HepG2 (cell line): ENCODE measurements around the gene STUM.

ENCODE experiments used
- BCL6 ChIP-seq: IDR thresholded peaks from 2 replicates; pipeline ENCODE4 v1.6.1; 2016; ENCODE audit warnings: missing genetic modification reagents, missing compliant biosample characterization
- MEIS1 ChIP-seq: sonication (generic); formaldehyde crosslinking; IDR thresholded peaks from 2 replicates; pipeline ENCODE4 v1.9.0; 2021; ENCODE audit warnings: mild to moderate bottlenecking, missing genetic modification reagents, moderate library complexity, borderline replicate concordance
- NONO ChIP-seq, 2 experiments: fragments of 450-650 bp in 1 of 2; sonication (generic) in 1 of 2; formaldehyde crosslinking in 1 of 2; IDR thresholded peaks in 1 of 2; conservative IDR thresholded peaks in 1 of 2; 2 replicates each; pipeline versions ENCODE4 v1.6.1 to v1.8.0; 2017 to 2022; ENCODE audit warnings: mild to moderate bottlenecking in 1 of 2, missing genetic modification reagents in 1 of 2, moderate library complexity in 1 of 2
- NR2C2 ChIP-seq: sonication (generic); formaldehyde crosslinking; IDR thresholded peaks from 2 replicates; pipeline ENCODE4 v1.4.0; 2020; ENCODE audit warnings: missing genetic modification reagents, mild to moderate bottlenecking, moderate library complexity, borderline replicate concordance
- PCBP1 ChIP-seq: fragments of 200-400 bp; formaldehyde crosslinking; IDR thresholded peaks from 2 replicates; pipeline ENCODE4 v1.6.1; 2017; ENCODE audit warnings: mild to moderate bottlenecking, low read depth, low read length, borderline replicate concordance
- POLR2A ChIP-seq, 2 experiments: IDR thresholded peaks; 2 replicates each; pipeline ENCODE4 v1.6.1; 2011; ENCODE audit warnings: low read depth in 2 of 2, low read length in 2 of 2, mild to moderate bottlenecking in 1 of 2, moderate library complexity in 1 of 2; ENCODE audit not compliant: insufficient read depth in 1 of 2
- SALL2 ChIP-seq: sonication (generic); formaldehyde crosslinking; IDR thresholded peaks from 2 replicates; pipeline ENCODE4 v1.8.1; 2023; ENCODE audit warnings: mild to moderate bottlenecking, missing genetic modification reagents, inconsistent platforms
- SP2 ChIP-seq: sonication (generic); formaldehyde crosslinking; IDR thresholded peaks from 2 replicates; pipeline ENCODE4 v1.5.1; 2020; ENCODE audit warnings: mild to moderate bottlenecking, missing genetic modification reagents
- TF ChIP-seq, protein P1 (sequence below): sonication (generic); formaldehyde crosslinking; IDR thresholded peaks from 2 replicates; pipeline ENCODE4 v1.5.1; 2020; ENCODE audit warnings: missing genetic modification reagents, mild to moderate bottlenecking, borderline replicate concordance
- TF ChIP-seq, protein P2 (sequence below): sonication (generic); formaldehyde crosslinking; conservative IDR thresholded peaks from 2 replicates; pipeline ENCODE4 v1.4.0; 2020; ENCODE audit warnings: mild to moderate bottlenecking, missing genetic modification reagents, moderate library complexity
- TF ChIP-seq, protein P3 (sequence below): sonication (generic); formaldehyde crosslinking; IDR thresholded peaks from 2 replicates; pipeline ENCODE4 v1.4.0; 2020; ENCODE audit warnings: missing genetic modification reagents

DNA sequence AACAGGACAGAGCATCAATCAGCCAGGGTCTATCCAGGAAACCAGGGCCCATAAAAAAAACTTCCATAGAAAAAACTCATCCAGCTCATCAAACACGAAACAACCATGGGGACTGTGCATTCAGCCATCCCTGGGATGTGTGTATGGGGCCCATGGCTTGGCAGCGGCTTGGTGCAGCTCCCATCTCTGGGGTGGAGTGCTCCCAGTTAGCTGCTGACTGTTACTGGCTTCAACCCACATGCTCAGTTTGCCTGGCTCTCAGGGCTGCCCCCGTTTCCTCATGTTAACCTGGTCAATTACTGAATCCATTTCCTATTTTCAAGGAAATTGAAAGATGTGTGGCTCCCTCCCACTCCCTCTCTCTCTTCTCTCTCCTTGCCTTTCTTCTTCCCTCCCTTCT, 37.3 kb upstream of the STUM start:
- no peak for TF ChIP-seq SALL2 (CRISPR knock-in tag)
- TF ChIP-seq, protein P1, sequence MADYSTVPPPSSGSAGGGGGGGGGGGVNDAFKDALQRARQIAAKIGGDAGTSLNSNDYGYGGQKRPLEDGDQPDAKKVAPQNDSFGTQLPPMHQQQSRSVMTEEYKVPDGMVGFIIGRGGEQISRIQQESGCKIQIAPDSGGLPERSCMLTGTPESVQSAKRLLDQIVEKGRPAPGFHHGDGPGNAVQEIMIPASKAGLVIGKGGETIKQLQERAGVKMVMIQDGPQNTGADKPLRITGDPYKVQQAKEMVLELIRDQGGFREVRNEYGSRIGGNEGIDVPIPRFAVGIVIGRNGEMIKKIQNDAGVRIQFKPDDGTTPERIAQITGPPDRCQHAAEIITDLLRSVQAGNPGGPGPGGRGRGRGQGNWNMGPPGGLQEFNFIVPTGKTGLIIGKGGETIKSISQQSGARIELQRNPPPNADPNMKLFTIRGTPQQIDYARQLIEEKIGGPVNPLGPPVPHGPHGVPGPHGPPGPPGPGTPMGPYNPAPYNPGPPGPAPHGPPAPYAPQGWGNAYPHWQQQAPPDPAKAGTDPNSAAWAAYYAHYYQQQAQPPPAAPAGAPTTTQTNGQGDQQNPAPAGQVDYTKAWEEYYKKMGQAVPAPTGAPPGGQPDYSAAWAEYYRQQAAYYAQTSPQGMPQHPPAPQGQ (CRISPR knock-in tag): no peak
- TF ChIP-seq BCL6 (CRISPR knock-in tag): no peak
- TF ChIP-seq NR2C2 (CRISPR knock-in tag): no peak
- TF ChIP-seq POLR2A (IDR thresholded peaks at IDR 0.05; ENCODE audit: insufficient read depth in 1 of 2, low read depth in 2 of 2, low read length in 2 of 2): no peak
- TF ChIP-seq NONO (IDR thresholded peaks at IDR 0.05): no peak
- no peak for TF ChIP-seq NONO (CRISPR knock-in tag; conservative IDR thresholded peaks at IDR 0.05)
- TF ChIP-seq, protein P2, sequence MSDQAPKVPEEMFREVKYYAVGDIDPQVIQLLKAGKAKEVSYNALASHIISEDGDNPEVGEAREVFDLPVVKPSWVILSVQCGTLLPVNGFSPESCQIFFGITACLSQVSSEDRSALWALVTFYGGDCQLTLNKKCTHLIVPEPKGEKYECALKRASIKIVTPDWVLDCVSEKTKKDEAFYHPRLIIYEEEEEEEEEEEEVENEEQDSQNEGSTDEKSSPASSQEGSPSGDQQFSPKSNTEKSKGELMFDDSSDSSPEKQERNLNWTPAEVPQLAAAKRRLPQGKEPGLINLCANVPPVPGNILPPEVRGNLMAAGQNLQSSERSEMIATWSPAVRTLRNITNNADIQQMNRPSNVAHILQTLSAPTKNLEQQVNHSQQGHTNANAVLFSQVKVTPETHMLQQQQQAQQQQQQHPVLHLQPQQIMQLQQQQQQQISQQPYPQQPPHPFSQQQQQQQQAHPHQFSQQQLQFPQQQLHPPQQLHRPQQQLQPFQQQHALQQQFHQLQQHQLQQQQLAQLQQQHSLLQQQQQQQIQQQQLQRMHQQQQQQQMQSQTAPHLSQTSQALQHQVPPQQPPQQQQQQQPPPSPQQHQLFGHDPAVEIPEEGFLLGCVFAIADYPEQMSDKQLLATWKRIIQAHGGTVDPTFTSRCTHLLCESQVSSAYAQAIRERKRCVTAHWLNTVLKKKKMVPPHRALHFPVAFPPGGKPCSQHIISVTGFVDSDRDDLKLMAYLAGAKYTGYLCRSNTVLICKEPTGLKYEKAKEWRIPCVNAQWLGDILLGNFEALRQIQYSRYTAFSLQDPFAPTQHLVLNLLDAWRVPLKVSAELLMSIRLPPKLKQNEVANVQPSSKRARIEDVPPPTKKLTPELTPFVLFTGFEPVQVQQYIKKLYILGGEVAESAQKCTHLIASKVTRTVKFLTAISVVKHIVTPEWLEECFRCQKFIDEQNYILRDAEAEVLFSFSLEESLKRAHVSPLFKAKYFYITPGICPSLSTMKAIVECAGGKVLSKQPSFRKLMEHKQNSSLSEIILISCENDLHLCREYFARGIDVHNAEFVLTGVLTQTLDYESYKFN (CRISPR knock-in tag): no peak
- no peak for TF ChIP-seq SP2 (CRISPR knock-in tag)
- TF ChIP-seq PCBP1: no peak
- no peak for TF ChIP-seq MEIS1 (CRISPR knock-in tag)
- TF ChIP-seq, protein P3, sequence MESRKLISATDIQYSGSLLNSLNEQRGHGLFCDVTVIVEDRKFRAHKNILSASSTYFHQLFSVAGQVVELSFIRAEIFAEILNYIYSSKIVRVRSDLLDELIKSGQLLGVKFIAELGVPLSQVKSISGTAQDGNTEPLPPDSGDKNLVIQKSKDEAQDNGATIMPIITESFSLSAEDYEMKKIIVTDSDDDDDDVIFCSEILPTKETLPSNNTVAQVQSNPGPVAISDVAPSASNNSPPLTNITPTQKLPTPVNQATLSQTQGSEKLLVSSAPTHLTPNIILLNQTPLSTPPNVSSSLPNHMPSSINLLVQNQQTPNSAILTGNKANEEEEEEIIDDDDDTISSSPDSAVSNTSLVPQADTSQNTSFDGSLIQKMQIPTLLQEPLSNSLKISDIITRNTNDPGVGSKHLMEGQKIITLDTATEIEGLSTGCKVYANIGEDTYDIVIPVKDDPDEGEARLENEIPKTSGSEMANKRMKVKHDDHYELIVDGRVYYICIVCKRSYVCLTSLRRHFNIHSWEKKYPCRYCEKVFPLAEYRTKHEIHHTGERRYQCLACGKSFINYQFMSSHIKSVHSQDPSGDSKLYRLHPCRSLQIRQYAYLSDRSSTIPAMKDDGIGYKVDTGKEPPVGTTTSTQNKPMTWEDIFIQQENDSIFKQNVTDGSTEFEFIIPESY: no peak
